CD14-positive monocyte (primary cell): Measurements from ENCODE around the gene ALG11. TPM values are rescaled to one million over a fixed set of nuclear protein-coding genes. Genes with fewer than 3 reads are reported as not detected.

Experiments
- DNase-seq, 3 donors: peaks; one replicate each; pipeline ENCODE4 v3.0.0-alpha.2; 2011 to 2022
- H2AFZ ChIP-seq: 2 replicates; pipeline ENCODE4 v1.6.0; 2012; ENCODE audit warnings: mild to moderate bottlenecking, low read depth, low read length, inconsistent platforms; ENCODE audit not compliant: insufficient read depth, poor library complexity, severe bottlenecking
- H3K27ac ChIP-seq, 2 donors: 1 replicate in 1 of 2; 2 replicates in 1 of 2; pipeline ENCODE4 v1.5.1; 2012 to 2013; ENCODE audit warnings: low read length in 2 of 2, control low read depth in 1 of 2, inconsistent platforms in 1 of 2, low read depth in 1 of 2, mild to moderate bottlenecking in 1 of 2
- H3K27me3 ChIP-seq, 2 donors: one replicate each; pipeline versions ENCODE4 v1.6.0 to v1.6.1; 2011 to 2013; ENCODE audit warnings: low read length in 2 of 2; ENCODE audit not compliant: control insufficient read depth in 2 of 2, insufficient read depth in 2 of 2
- H3K36me3 ChIP-seq, 2 donors: replicated peaks in 1 of 2; 1 replicate in 1 of 2; 2 replicates in 1 of 2; pipeline versions ENCODE4 v1.5.1 to v1.6.1; 2012 to 2013; ENCODE audit warnings: low read length in 2 of 2, control low read depth in 1 of 2, inconsistent platforms in 1 of 2, mild to moderate bottlenecking in 1 of 2; ENCODE audit not compliant: insufficient read depth in 2 of 2, control insufficient read depth in 1 of 2
- H3K4me1 ChIP-seq, 2 donors: 1 replicate in 1 of 2; 2 replicates in 1 of 2; pipeline versions ENCODE4 v1.5.1 to v1.6.1; 2012 to 2013; ENCODE audit warnings: low read length in 2 of 2, control low read depth in 1 of 2, inconsistent platforms in 1 of 2, mild to moderate bottlenecking in 1 of 2, moderate library complexity in 1 of 2; ENCODE audit not compliant: insufficient read depth in 2 of 2, control insufficient read depth in 1 of 2
- H3K4me2 ChIP-seq: replicated peaks from 2 replicates; pipeline ENCODE3; 2012; ENCODE audit warnings: low read length, moderate library complexity, mild to moderate bottlenecking; ENCODE audit not compliant: poor library complexity, severe bottlenecking; ENCODE audit errors: extremely low read depth
- H3K4me3 ChIP-seq, 3 experiments: fragments of 200-600 bp in 1 of 3; sonication (generic) in 1 of 3; replicated peaks in 1 of 3; 1 replicate in 2 of 3; 2 replicates in 1 of 3; pipeline ENCODE4 v1.5.1; 2011 to 2013; ENCODE audit warnings: low read length in 3 of 3, mild to moderate bottlenecking in 3 of 3, control low read depth in 2 of 3, low read depth in 2 of 3, inconsistent platforms in 1 of 3, moderate library complexity in 1 of 3
- H3K79me2 ChIP-seq: 2 replicates; pipeline ENCODE4 v1.6.0; 2012; ENCODE audit warnings: mild to moderate bottlenecking, control low read depth, inconsistent platforms, low read length, moderate library complexity; ENCODE audit not compliant: insufficient read depth
- H3K9ac ChIP-seq: 2 replicates; pipeline ENCODE4 v1.6.0; 2017; ENCODE audit warnings: low read length, mild to moderate bottlenecking; ENCODE audit not compliant: insufficient read depth, poor library complexity, severe bottlenecking
- H3K9me3 ChIP-seq, 2 donors: replicated peaks in 1 of 2; 1 replicate in 1 of 2; 2 replicates in 1 of 2; pipeline versions ENCODE4 v1.5.1 to v1.6.1; 2012 to 2013; ENCODE audit warnings: low read length in 2 of 2, control low read depth in 1 of 2; ENCODE audit not compliant: control insufficient read depth in 1 of 2, insufficient read depth in 1 of 2
- H4K20me1 ChIP-seq: 2 replicates; pipeline ENCODE4 v1.6.0; 2012; ENCODE audit warnings: mild to moderate bottlenecking, low read length, control low read depth, moderate library complexity; ENCODE audit not compliant: insufficient read depth
- H3K27ac Mint-ChIP-seq, 7 donors: one replicate each; pipeline ENCODE4 v1.8.0; 2020; ENCODE audit warnings: mild to moderate bottlenecking in 7 of 7, mixed read lengths in 7 of 7, moderate library complexity in 6 of 7, inconsistent platforms in 2 of 7
- H3K27me3 Mint-ChIP-seq, 3 donors: one replicate each; pipeline ENCODE4 v1.8.0; 2021 to 2022; ENCODE audit warnings: low read depth in 3 of 3, mild to moderate bottlenecking in 3 of 3, mixed read lengths in 3 of 3, moderate library complexity in 3 of 3, inconsistent platforms in 1 of 3
- H3K36me3 Mint-ChIP-seq, 2 donors: one replicate each; pipeline ENCODE4 v1.8.0; 2020; ENCODE audit warnings: mixed read lengths in 2 of 2, inconsistent platforms in 1 of 2, mild to moderate bottlenecking in 1 of 2
- H3K4me1 Mint-ChIP-seq: one replicate; pipeline ENCODE4 v1.8.0; 2020; ENCODE audit warnings: mild to moderate bottlenecking, mixed read lengths
- H3K4me3 Mint-ChIP-seq, 2 donors: one replicate each; pipeline ENCODE4 v1.8.0; 2020; ENCODE audit warnings: mild to moderate bottlenecking in 2 of 2, mixed read lengths in 2 of 2, moderate library complexity in 1 of 2
- H3K9me3 Mint-ChIP-seq, 7 donors: one replicate each; pipeline ENCODE4 v1.8.0; 2020 to 2022; ENCODE audit warnings: mixed read lengths in 7 of 7, mild to moderate bottlenecking in 6 of 7, moderate library complexity in 6 of 7, inconsistent platforms in 2 of 7
- CTCF ChIP-seq: fragments of 200-600 bp; IDR thresholded peaks from one replicate; pipeline ENCODE4 v1.8.0; 2022; ENCODE audit warnings: antibody characterized with exemption, mild to moderate bottlenecking
- WGBS: methylation state at CpG from one replicate; pipeline ENCODE4 v1.1.5; 2013; ENCODE audit warnings: missing lambda C conversion rate; ENCODE audit not compliant: insufficient coverage; 5-methylcytosine and 5-hydroxymethylcytosine counted together
- intact Hi-C, 2 donors: fragments of 100-400 bp; cut with micrococcal nuclease; formaldehyde crosslinking; loops; one replicate each; pipeline versions ENCODE4 v1.15.0 to v1.15.1; 2023
- polyA plus RNA-seq, 3 donors: library from polyadenylated mRNA; depleted of rRNA in 1 of 3; unstranded in 2 of 3; stranded (reverse) in 1 of 3; fragments of 300-500 nt in 2 of 3; fragments of >200 nt in 1 of 3; fragmentation: Illumina TruSeq in 2 of 3; gene quantifications; 1 replicate in 2 of 3; 2 replicates in 1 of 3; pipeline ENCODE4 v1.2.3, GENCODE V29; 2012 to 2021

The ALG11 gene
- polyA plus RNA-seq, 3 donors, result 3.7 to 16.9 (median 14.2) TPM

- no peak overlapping the region for H3K4me3 Mint-ChIP-seq
- no peak for DNase-seq
- no peaks in the 10 kb centered on the region for H3K9me3 Mint-ChIP-seq
- Histone ChIP-seq H3K9me3 (no peaks in the 10 kb centered on the region), H4K20me1 (peaks cover 9% of the 10 kb centered on the region), H3K4me3 (no peak overlapping the region), H3K27me3 (no peaks in the 10 kb centered on the region), H3K4me1 (no peaks in the 10 kb centered on the region), H3K27ac (no peak overlapping the region), H3K36me3 (peaks cover 36 to 76% of the 10 kb centered on the region in 2 donors), H3K79me2 (peaks cover 18% of the 10 kb centered on the region), H3K4me2 (no peak overlapping the region), H2AFZ (no peak overlapping the region), H3K9ac (no peak overlapping the region)
- no peak for TF ChIP-seq CTCF
- H3K36me3 Mint-ChIP-seq, result peaks cover 62 to 75% of the 10 kb centered on the region in 2 donors
- H3K4me1 Mint-ChIP-seq, result peaks cover 5% of the 10 kb centered on the region
- 100% methylated on average over 2 of the region's 3 CpGs for WGBS
- H3K27me3 Mint-ChIP-seq, result peaks cover 0 to 1% (median 0%) of the 10 kb centered on the region in 3 donors
- intact Hi-C loops, result no loop called here
- H3K27ac Mint-ChIP-seq, result no peak overlapping the region
Observed at GRCh38 chr13:52020191-52020590, 8.0 kb downstream of the ALG11 start.

GRCh38 chr13:52022356-52022755 lies 10.2 kb downstream of the ALG11 start:
- Mint-ChIP-seq H3K4me1 (peaks cover 3% of the 10 kb centered on the region), H3K36me3 (peaks cover 73 to 82% of the 10 kb centered on the region in 2 donors), H3K27me3 (peaks cover 0 to 3% (median 0%) of the 10 kb centered on the region in 3 donors), H3K4me3 (no peak overlapping the region), H3K27ac (no peak overlapping the region), H3K9me3 (peaks cover 0 to 11% (median 2%) of the 10 kb centered on the region in 7 donors)
- no peak overlapping the region for H2AFZ ChIP-seq
- H3K36me3 ChIP-seq, result peaks cover 43 to 93% of the 10 kb centered on the region in 2 donors
- no peaks in the 10 kb centered on the region for H3K4me1 ChIP-seq
- WGBS, result no CpG with 5 or more reads among the region's 2 CpGs
- no peak for DNase-seq
- H3K27ac ChIP-seq, result no peak overlapping the region
- no peak overlapping the region for H3K4me2 ChIP-seq
- H3K4me3 ChIP-seq, result no peak overlapping the region
- H3K79me2 ChIP-seq, result peaks cover 4% of the 10 kb centered on the region
- H3K27me3 ChIP-seq, result no peaks in the 10 kb centered on the region
- TF ChIP-seq CTCF, result no peak
- H3K9me3 ChIP-seq, result no peaks in the 10 kb centered on the region
- no peak overlapping the region for H3K9ac ChIP-seq
- intact Hi-C loops, result no loop called here
- H4K20me1 ChIP-seq, result peaks cover 13% of the 10 kb centered on the region
